Endothelial cell of umbilical vein (primary cell): ENCODE measurements around the gene C10orf71.

Experiments used
- CTCF ChIP-seq, 2 donors: IDR thresholded peaks; 1 replicate in 1 of 2; 2 replicates in 1 of 2; pipeline ENCODE4 v1.5.1; 2011; ENCODE audit warnings: low read length in 2 of 2, mild to moderate bottlenecking in 2 of 2, moderate library complexity in 2 of 2, control low read depth in 1 of 2, inconsistent platforms in 1 of 2, low read depth in 1 of 2; ENCODE audit not compliant: insufficient read depth in 1 of 2; ENCODE audit errors: extremely low read depth in 1 of 2
- EZH2 ChIP-seq: IDR thresholded peaks from 2 replicates; pipeline ENCODE4 v1.6.1; 2012; ENCODE audit warnings: borderline replicate concordance, low read depth, mild to moderate bottlenecking, moderate library complexity, low read length, inconsistent platforms; ENCODE audit not compliant: severe bottlenecking
- FOS ChIP-seq: IDR thresholded peaks from 2 replicates; pipeline ENCODE4 v1.6.1; 2011; ENCODE audit warnings: mild to moderate bottlenecking, low read length, moderate library complexity, borderline replicate concordance; ENCODE audit not compliant: insufficient read depth
- JUN ChIP-seq: IDR thresholded peaks from 2 replicates; pipeline ENCODE4 v1.6.1; 2011; ENCODE audit warnings: borderline replicate concordance, low read depth; ENCODE audit not compliant: insufficient read length, insufficient read depth
- MAX ChIP-seq: IDR thresholded peaks from 2 replicates; pipeline ENCODE4 v1.6.1; 2011; ENCODE audit not compliant: insufficient read depth, insufficient read length
- MYC ChIP-seq: IDR thresholded peaks from one replicate; pipeline ENCODE4 v1.6.1; 2011; ENCODE audit warnings: mild to moderate bottlenecking, low read depth, low read length
- POLR2A ChIP-seq: IDR thresholded peaks from 2 replicates; pipeline ENCODE4 v1.6.1; 2012; ENCODE audit warnings: low read depth, mild to moderate bottlenecking, control low read depth, low read length
- POLR2AphosphoS5 ChIP-seq: IDR thresholded peaks from 2 replicates; pipeline ENCODE4 v1.6.1; 2012; ENCODE audit warnings: low read depth, mild to moderate bottlenecking, control low read depth, low read length, moderate library complexity; ENCODE audit not compliant: insufficient read depth

GRCh38 chr10:49301302-49301701 lies 2.3 kb downstream of the C10orf71 start:
- no peak for TF ChIP-seq EZH2
- no peak for TF ChIP-seq POLR2A
- no peak for TF ChIP-seq JUN
- TF ChIP-seq CTCF (IDR thresholded peaks at IDR 0.05; ENCODE audit: extremely low read depth in 1 of 2, insufficient read depth in 1 of 2, low read depth in 1 of 2, low read length in 2 of 2), result no peak
- no peak for TF ChIP-seq POLR2AphosphoS5
- TF ChIP-seq MAX, result no peak
- TF ChIP-seq MYC, result no peak
- TF ChIP-seq FOS, result no peak
